Stimulated activated CD8-positive, alpha-beta memory T cell treated with anti-CD3 and anti-CD28 coated beads, Interleukin-7, amount 100 ng/mL, for 24 hours (primary cell): ENCODE results near the gene PLCB1.

Source experiments
- DNase-seq: peaks from one replicate; pipeline ENCODE4 v3.0.0-alpha.2; 2020; ENCODE audit warnings: low read depth

PLCB1 gene

GRCh38 chr20:8129211-8129976 lies 2.7 kb upstream of the PLCB1 start:
- no peak for DNase-seq

GRCh38 chr20:8130840-8131526 lies 1.1 kb upstream of the PLCB1 start:
- no peak for DNase-seq

GRCh38 chr20:8132484-8133309 lies 631 bp downstream of the PLCB1 start:
- no peak for DNase-seq

- DNase-seq: no peak
These were observed 1.3 kb downstream of the PLCB1 start for GRCh38 chr20:8133310-8133768.

GRCh38 chr20:8133851-8134451 lies 1.9 kb downstream of the PLCB1 start:
- no peak for DNase-seq

- no peak for DNase-seq
These were observed 7.8 kb downstream of the PLCB1 start for GRCh38 chr20:8139899-8140298.

GRCh38 chr20:8143474-8143873 lies 11.4 kb downstream of the PLCB1 start:
- DNase-seq: no peak

- DNase-seq: no peak
These were observed 12.5 kb downstream of the PLCB1 start for GRCh38 chr20:8144282-8145245.

GRCh38 chr20:8145246-8146168 lies 13.4 kb downstream of the PLCB1 start:
- DNase-seq: no peak

- DNase-seq: no peak
These were observed 15.4 kb downstream of the PLCB1 start for GRCh38 chr20:8147476-8147875.

- DNase-seq: no peak
These were observed 16.4 kb downstream of the PLCB1 start for GRCh38 chr20:8148501-8148900.

GRCh38 chr20:8150591-8150990 lies 18.5 kb downstream of the PLCB1 start:
- DNase-seq: no peak

GRCh38 chr20:8151372-8151771 lies 19.3 kb downstream of the PLCB1 start:
- no peak for DNase-seq

GRCh38 chr20:8152183-8152582 lies 20.1 kb downstream of the PLCB1 start:
- DNase-seq: no peak

- no peak for DNase-seq
These were observed 20.8 kb downstream of the PLCB1 start for GRCh38 chr20:8152847-8153246.

GRCh38 chr20:8153281-8153908 lies 21.3 kb downstream of the PLCB1 start:
- DNase-seq: no peak

- no peak for DNase-seq
These were observed 22.6 kb downstream of the PLCB1 start for GRCh38 chr20:8154638-8155037.

- DNase-seq: no peak
These were observed 23.2 kb downstream of the PLCB1 start for GRCh38 chr20:8155229-8155628.

GRCh38 chr20:8155812-8156211 lies 23.7 kb downstream of the PLCB1 start:
- DNase-seq: no peak
